ENCODE measurements around the gene HDC.

HDC gene

GRCh38 chr15:50222181-50222580 is 43.3 kb downstream of the HDC start:
- no peaks in the 10 kb centered on the region for H3K9me3 Mint-ChIP-seq
- no peaks in the 10 kb centered on the region for H3K36me3 Mint-ChIP-seq
- H3K27me3 Mint-ChIP-seq, result no peaks in the 10 kb centered on the region
- no peak overlapping the region for H3K27ac Mint-ChIP-seq
- H3K4me3 Mint-ChIP-seq, result no peak overlapping the region
- peaks cover 6% of the 10 kb centered on the region for H3K4me1 Mint-ChIP-seq
- ATAC-seq, result no peak

DNA sequence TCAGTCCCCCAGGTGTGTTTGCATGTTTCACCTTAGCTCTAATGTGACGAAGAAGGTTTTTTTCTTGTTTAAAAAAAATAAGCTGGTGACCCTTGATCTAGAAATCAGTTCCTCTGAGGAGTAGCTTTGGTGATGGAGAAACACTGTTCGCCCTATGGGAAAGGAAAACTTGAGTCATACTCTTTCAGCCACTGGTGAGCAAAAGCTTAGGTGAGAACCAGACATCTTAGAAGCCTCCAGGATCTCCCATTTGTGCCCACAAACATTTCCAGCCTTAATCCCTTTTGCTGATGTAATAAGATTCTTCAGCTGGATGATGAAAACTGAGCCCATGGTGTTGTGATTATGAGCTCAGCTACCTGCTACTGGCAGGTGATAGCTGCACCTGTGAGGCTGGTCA is 45.7 kb downstream of the HDC start:
- Mint-ChIP-seq H3K4me3 (no peak overlapping the region), H3K9me3 (no peaks in the 10 kb centered on the region), H3K27me3 (no peaks in the 10 kb centered on the region), H3K27ac (no peak overlapping the region), H3K4me1 (peaks cover 6% of the 10 kb centered on the region), H3K36me3 (no peaks in the 10 kb centered on the region)
- ATAC-seq, result peak; percentile 12

DNA sequence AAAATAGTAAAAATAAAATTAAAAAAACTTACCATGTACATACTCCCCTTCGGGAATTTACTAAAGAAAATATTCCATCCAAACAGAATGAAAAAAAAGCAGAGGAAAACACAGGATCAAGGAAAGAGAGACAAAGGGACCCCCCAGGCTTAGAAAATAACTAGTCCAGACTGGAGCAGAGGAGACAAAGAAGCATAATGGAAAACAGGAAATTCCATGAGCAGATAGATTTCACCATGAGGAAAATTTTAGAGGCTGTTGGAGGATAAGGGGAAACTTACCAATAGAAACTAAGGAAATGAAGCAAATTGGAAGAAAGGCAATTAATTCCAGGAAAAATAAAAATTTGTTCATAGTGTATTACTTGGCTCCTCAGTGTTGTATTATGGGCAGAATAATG is 46.8 kb downstream of the HDC start:
- H3K9me3 Mint-ChIP-seq, result no peaks in the 10 kb centered on the region
- H3K4me1 Mint-ChIP-seq, result peaks cover 6% of the 10 kb centered on the region
- no peaks in the 10 kb centered on the region for H3K36me3 Mint-ChIP-seq
- no peak overlapping the region for H3K4me3 Mint-ChIP-seq
- no peak overlapping the region for H3K27ac Mint-ChIP-seq
- ATAC-seq, result no peak
- no peaks in the 10 kb centered on the region for H3K27me3 Mint-ChIP-seq

- Mint-ChIP-seq H3K9me3 (no peaks in the 10 kb centered on the region), H3K27ac (no peak overlapping the region), H3K36me3 (no peaks in the 10 kb centered on the region), H3K27me3 (no peaks in the 10 kb centered on the region), H3K4me1 (peaks cover 6% of the 10 kb centered on the region), H3K4me3 (no peak overlapping the region)
- ATAC-seq, result no peak
Measured at GRCh38 chr15:50218291-50218690, 47.2 kb downstream of the HDC start.

DNA sequence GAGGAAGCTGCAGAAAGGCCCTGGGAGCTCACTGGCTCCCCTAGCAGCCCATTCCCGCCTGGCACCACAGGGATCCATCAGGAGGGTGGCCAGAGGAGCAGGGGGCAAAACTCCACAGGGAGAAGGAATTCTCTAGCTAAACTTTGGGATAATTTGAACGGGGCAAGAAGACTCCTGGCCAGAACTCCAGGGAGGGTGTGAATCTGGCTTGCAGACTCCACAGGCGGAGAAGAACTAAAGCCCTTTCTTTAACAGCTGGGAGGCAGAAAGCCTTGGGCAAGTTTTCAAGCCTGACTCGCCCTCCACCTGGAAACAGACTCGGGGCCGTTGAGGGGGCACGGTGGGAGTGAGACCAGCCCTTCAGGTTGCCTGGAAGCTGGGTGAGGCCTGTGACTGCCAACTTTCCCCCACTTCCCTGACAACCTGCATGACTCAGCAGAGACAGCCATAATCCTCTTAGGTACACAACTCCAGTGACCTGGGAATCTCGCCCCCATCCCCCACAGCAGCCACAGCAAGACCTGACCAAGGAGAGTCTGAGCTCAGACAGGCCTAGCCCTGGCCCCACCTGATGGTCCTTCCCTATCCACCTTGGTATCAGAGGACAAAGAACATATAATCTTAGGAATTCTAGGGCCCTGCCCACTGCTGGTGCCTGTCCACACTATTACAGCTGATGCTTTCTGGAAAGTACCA is 54.9 kb downstream of the HDC start:
- Mint-ChIP-seq H3K9me3 (peaks cover 15% of the 10 kb centered on the region), H3K27me3 (peaks cover 21% of the 10 kb centered on the region), H3K27ac (no peak overlapping the region), H3K36me3 (peaks cover 7% of the 10 kb centered on the region), H3K4me3 (no peak overlapping the region), H3K4me1 (no peaks in the 10 kb centered on the region)
- ATAC-seq, result no peak

GRCh38 chr15:50209809-50210208 is 55.7 kb downstream of the HDC start:
- Mint-ChIP-seq H3K36me3 (peaks cover 7% of the 10 kb centered on the region), H3K27ac (no peak overlapping the region), H3K4me1 (no peaks in the 10 kb centered on the region), H3K4me3 (no peak overlapping the region), H3K27me3 (peaks cover 21% of the 10 kb centered on the region), H3K9me3 (peaks cover 15% of the 10 kb centered on the region)
- no peak for ATAC-seq

GRCh38 chr15:50206020-50206419 is 59.5 kb downstream of the HDC start:
- Mint-ChIP-seq H3K36me3 (peaks cover under 1% of the 10 kb centered on the region), H3K4me3 (no peak overlapping the region), H3K27ac (no peak overlapping the region)

GRCh38 chr15:50202003-50202402 is 63.5 kb downstream of the HDC start:
- ATAC-seq, result no peak
- Mint-ChIP-seq H3K4me3 (no peak overlapping the region), H3K27me3 (no peaks in the 10 kb centered on the region), H3K9me3 (no peaks in the 10 kb centered on the region), H3K4me1 (no peaks in the 10 kb centered on the region), H3K36me3 (no peaks in the 10 kb centered on the region), H3K27ac (no peak overlapping the region)

More at GRCh38 chr15:50206020-50206419, 59.5 kb downstream of the HDC start:
- Mint-ChIP-seq H3K9me3 (no peaks in the 10 kb centered on the region), H3K27me3 (peaks cover 13% of the 10 kb centered on the region), H3K4me1 (no peaks in the 10 kb centered on the region)
- no peak for ATAC-seq

DNA sequence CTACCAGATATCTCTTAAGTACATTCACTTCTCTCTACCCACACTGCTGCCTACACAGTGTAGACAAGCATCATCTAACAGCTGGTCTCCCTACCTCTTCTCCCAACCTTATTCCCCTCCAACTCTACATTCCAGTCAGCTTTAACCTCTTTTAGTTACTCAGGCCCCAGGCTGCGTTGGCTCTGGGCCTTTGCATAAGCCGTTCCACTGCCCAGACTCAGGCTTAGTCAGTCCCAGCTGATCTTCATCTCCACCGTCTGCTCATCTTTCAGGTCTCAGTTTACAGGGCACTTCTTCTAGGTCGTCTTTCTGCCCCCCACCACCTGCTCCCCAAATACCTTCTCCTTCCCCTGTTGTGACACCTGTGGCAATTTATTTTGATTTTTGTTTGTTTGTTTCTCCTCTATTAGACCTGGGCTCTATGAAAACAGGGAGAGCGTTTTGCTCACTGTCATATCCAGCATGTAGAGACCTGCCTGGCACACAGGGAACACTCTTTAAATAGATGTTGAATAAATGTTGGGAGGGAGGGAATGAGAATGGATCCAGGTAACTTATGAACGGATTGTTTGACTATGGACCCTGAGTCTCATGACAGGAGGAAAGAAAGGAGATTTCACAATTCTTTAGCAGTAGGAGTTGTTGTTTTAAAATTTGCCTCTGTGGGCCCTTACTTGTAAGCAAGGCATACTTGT is 72.5 kb downstream of the HDC start:
- Mint-ChIP-seq H3K9me3 (no peaks in the 10 kb centered on the region), H3K27ac (no peak overlapping the region), H3K36me3 (no peaks in the 10 kb centered on the region), H3K4me1 (peaks cover 14% of the 10 kb centered on the region), H3K27me3 (peaks cover 20% of the 10 kb centered on the region), H3K4me3 (no peak overlapping the region)
- ATAC-seq, result no peak

GRCh38 chr15:50192164-50192563 is 73.4 kb downstream of the HDC start:
- H3K36me3 Mint-ChIP-seq, result no peaks in the 10 kb centered on the region

More at GRCh38 chr15:50192164-50192563, 73.4 kb downstream of the HDC start:
- Mint-ChIP-seq H3K27me3 (peaks cover 20% of the 10 kb centered on the region), H3K4me1 (peaks cover 14% of the 10 kb centered on the region), H3K27ac (no peak overlapping the region), H3K4me3 (no peak overlapping the region), H3K9me3 (no peaks in the 10 kb centered on the region)
- ATAC-seq, result no peak

Data from stimulated activated memory B cell treated with anti-CD40 and anti-IgM and Interleukin-4, amounts not matched to agents 10 μg/mL and 1 μg/mL and 100 μg/mL, for 72 hours (primary cell).